M059J (cell line): Measurements from ENCODE around the gene MSH3. TPM values are rescaled to one million over a fixed set of nuclear protein-coding genes. Genes with fewer than 3 reads are reported as not detected.
A peak's percentile ranks its signal among the peaks of the same experiment; 100 is the strongest.
"Not testable (repeated sequence)": the region's sequence is repeated elsewhere in the genome, so short reads cannot be mapped to it uniquely, and the experiment has no call there.

Experiments
- DNase-seq: peaks from one replicate; pipeline ENCODE4 v3.0.0-alpha.2; 2012; ENCODE audit warnings: low read depth
- total RNA-seq: library from RNA; depleted of rRNA; stranded (reverse); fragments of >200 nt; shearing (Covaris generic); gene quantifications from 2 replicates; pipeline ENCODE4 v1.2.3, GENCODE V29; 2014

MSH3 gene
- total RNA-seq, 1 experiment from 2014 or later: 10.1 TPM

- DNase-seq: peak; percentile 4
Observed at GRCh38 chr5:80656425-80656824, 2.0 kb downstream of the MSH3 start.

DNA sequence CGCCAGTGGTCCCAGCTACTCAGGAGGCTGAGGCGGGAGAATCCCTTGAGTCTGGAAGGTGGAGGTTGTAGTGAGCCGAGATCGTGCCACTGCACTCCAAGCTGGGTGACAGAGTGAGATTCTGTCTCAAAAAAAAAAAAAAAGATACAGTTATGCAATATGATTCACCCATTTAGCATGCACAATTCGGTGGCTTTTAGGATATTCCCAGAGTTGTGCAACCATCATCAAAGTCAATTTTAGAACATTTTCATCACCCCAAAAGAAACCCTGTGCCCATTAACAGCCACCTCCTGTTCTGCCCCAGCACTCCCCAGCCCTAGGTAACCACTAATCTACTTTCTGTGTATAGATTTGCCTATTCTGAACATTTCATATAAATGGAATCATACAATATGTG, 4.7 kb downstream of the MSH3 start:
- peak; percentile 12 for DNase-seq

DNA sequence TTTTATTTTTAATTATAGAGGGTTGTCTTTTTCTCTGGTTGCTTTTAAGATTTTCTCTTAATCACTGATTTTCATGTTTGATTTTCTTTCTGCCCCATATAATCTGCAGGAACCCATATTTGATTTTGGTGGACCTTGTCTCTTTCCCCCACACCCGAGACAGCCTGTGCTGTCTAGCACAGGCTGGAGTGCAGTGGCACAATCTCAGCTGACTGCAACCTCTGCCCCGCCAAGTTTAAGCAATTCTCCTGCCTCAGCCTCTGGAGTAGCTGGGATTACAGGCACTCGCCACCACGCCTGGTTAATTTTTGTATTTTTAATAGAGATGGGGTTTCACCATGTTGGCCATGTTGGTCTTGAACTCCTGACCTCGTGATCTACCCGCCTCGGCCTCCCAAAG, 6.2 kb downstream of the MSH3 start:
- not testable (repeated sequence) for DNase-seq

DNA sequence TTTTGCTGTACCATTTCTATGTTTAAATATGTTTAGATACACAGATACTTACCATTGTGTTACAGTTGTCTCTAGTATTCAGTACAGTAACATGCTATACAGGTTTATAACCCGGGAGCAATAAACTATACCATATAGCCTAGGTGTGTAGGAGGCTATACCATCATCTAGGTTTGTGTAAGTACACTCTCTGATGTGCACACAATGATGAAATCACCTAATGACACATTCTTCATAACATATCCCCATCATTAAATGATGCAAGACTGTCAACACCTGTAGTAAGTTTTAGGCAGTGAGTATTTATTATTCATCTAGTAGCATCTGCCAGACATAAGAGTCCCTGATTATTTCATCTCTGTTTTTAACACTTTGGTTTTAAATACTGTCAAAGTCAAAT, 7.7 kb downstream of the MSH3 start:
- no peak for DNase-seq

GRCh38 chr5:80665057-80665456, 10.6 kb downstream of the MSH3 start:
- no peak for DNase-seq

- DNase-seq: no peak
Observed at GRCh38 chr5:80667384-80667783, 12.9 kb downstream of the MSH3 start.

DNA sequence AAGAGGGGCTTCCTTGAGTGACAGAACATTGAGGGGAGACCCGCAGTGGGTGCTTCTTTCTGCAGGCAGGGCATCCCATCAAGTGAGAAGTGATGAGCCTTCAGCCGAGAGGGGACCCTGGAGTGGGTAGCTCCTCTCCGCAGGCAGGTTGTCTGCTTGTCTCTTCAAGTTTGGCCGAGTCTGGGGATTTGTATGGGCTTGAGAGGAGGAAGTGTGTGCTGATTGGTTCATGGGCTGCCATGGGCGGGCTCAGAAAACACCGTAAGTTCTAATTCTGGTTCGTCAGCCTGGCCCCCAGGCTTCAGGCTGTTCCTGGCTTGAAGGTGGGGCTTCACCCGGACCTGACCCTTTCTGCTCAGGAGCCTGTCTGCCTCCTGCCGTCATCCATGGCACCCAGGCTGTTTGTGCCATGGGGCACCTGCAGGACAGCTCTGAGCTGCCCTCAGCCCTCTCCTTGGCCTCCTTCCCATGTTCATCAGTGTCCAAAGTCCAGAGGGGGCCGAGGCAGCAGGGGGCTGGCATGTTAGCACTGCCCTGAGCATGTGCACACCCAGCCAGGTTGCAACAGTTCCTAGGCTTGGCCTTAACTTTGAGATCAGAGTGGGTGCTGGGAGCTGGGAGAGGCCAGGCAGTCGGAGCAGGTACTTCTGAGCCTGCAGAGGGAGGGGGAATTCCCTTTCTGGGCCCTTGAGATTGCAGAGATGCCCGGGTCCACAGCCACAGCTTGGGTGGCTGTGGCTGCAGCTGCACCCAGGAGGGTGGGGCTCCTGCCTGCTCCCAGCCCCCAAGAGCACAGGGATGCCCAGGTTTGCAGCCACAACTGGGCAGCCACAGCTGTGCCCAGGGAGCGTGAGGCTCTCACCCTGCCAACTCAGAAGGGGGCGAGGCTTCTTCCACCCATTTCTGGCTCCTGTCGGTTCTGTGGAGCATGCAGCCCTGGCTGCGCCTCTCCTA, 13.8 kb downstream of the MSH3 start:
- DNase-seq: no peak

DNA sequence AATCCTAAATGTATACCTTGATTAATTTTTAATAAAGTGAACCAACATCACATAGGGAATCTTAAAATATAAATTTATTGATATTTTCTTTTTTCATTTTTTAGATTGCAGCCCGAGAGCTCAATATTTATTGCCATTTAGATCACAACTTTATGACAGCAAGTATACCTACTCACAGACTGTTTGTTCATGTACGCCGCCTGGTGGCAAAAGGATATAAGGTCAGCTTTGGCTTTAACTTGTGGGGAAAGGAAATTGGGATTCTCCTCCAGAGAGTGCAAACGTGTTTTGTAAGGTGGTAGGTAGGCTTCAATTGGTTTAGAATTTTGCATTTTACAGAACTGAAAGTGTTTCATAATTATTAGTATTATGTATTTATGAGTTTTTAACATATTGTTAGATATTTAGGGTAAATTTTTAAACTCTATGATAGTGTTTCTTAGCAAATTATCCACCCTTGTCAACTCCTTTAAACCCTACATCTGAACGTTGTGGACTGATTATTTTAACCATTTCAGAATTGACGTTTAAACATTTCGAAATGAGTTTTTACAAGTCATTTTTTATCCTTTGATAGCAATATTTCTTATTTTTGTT, 17.8 kb downstream of the MSH3 start:
- DNase-seq: peak; percentile 75

DNA sequence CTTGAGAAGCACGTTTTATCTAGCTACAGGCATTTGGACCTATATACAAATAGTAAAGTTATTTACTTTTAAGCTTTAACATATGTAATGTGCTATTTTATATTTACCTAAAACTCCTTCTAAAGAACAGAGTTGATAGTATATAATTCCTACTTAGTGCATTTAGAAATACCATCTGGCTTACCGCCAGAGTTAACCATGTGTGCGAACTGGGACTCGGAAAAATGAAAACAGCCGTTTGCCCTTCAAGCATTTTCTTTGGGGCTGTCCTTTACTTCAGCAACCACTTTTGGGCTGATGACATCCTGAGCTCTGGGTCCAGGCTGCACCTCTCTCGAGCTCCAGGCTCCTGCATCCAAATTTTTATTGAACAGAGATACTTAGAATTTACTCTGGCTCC, 22.3 kb downstream of the MSH3 start:
- no peak for DNase-seq

GRCh38 chr5:80686757-80687156, 32.3 kb downstream of the MSH3 start:
- DNase-seq: peak; percentile 16

DNA sequence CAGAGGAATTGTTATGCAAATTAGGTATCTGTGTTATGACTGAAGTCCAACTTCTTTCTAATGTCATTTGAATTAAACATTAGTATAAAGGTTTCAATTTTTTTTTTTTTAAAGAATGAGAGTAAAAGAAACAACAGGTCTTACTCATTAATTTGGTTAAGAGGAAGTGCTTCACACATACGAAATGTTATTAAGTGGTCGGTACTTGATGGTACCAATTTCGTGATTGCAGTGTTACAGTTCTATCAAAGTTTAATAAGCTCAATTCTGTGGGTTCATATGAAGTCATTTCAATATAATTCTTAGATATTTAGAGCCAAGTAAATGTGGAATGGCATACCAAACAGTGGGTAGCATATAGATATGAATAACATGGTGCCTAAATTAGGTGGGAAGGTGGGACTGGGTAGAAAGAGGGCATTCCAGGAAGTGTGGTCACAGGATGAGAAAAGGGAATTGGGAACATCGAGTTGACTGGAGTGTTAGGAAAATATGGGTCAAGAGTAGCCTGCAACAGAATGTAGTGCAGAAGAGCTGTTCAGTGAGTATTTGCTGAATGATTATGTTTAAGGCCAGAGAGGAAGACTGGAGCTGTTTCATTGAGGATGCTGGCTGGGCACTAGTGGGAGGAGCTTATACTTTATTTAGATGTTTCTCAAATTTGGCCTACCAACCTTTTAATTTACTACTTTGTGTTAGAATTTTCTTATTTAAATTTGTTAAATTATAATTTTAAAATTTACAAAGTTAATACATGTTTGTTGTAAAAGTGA, 34.4 kb downstream of the MSH3 start:
- no peak for DNase-seq

GRCh38 chr5:80689627-80690026, 35.2 kb downstream of the MSH3 start:
- no peak for DNase-seq

- DNase-seq: no peak
Observed at GRCh38 chr5:80695666-80696065, 41.2 kb downstream of the MSH3 start.

GRCh38 chr5:80696450-80696849, 42.0 kb downstream of the MSH3 start:
- no peak for DNase-seq

- DNase-seq: no peak
Observed at GRCh38 chr5:80697100-80697499, 42.6 kb downstream of the MSH3 start.

GRCh38 chr5:80698369-80698768, 43.9 kb downstream of the MSH3 start:
- DNase-seq: no peak

DNA sequence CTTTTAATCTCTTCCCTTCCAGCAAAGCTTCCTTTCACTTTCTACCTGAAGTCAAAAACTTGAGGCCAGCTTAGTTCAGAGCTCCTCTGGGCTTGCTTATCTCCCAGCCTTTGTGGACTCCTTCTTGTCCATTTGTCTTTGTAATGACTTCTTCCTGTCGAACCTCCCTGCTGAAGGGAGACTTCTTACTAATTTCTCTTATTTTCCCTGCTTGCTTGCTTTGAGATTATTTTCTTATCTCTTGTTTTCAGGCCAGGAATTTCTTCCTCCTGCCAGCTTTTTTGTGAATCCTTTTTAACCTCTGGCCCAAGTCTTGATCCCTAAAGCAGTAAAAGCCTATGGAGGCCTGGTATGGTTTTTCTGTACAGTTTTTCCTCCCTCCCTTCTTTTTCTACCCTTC, 47.1 kb downstream of the MSH3 start:
- no peak for DNase-seq

DNA sequence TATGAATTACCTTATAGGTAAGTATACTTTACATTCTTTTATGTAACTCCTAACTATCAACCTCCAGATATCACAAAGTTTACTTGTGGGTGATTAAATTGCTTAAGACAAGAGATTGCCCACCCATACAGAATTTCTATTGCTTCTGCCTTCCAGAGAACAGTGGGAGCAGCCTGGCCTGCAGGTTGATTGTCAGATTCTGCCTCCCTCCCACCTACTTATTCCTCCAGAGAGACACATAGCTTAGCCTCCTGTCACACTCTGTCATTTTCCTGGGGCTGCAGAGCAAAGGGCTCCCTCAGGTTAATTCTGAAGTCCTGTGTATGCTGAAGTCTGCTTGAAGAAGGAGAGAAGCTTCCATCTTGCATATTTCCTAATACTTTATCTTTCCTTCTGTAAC, 48.8 kb downstream of the MSH3 start:
- no peak for DNase-seq

DNA sequence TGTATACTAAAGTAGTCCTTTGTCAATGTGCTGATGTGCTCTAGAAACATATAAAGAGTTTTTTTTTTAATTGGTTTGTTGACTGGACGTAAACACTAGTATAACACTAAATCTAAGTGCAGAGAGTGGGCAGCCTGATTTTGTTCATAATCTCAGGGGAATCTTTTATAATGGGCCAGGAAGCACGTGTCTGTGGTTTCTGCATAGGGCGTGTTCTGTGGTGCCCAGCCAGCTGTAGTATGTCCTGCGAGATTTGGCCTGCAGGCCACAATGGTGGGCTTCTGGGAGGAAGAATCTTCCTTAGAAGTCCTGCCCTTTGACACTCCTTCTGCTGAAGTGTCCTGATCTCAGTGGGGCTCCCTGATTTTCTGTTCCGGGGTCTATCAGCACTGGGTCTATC, 49.3 kb downstream of the MSH3 start:
- DNase-seq: no peak

- DNase-seq: peak; percentile 3
Observed at GRCh38 chr5:80704221-80704620, 49.8 kb downstream of the MSH3 start.

GRCh38 chr5:80705216-80705769, 50.8 kb downstream of the MSH3 start:
- DNase-seq: no peak

- DNase-seq: no peak
Observed at GRCh38 chr5:80705801-80706200, 51.3 kb downstream of the MSH3 start.
